H1 (cell line): ENCODE measurements around the gene SEMA3B. TPM values are rescaled to one million over a fixed set of nuclear protein-coding genes. Genes with fewer than 3 reads are reported as not detected.
A peak's percentile ranks its signal among the peaks of the same experiment; 100 is the strongest.

ENCODE experiments used
- CTCF ChIA-PET: fragments of 300-600 bp; sonication (Branson Sonifier 250); formaldehyde crosslinking; loops from one replicate; lab custom pipeline; 2021; ENCODE audit not compliant: partially characterized antibody; lab: Charles Lee
- POLR2A ChIA-PET: fragments of 300-600 bp; sonication (Branson Sonifier 250); formaldehyde crosslinking; loops from one replicate; lab custom pipeline; 2021; ENCODE audit warnings: inconsistent platforms; ENCODE audit not compliant: partially characterized antibody; lab: Charles Lee
- DNase-seq, 2 experiments: peaks; one replicate each; pipeline versions ENCODE4 v3.0.0 to v3.0.0-alpha.2; 2010 to 2022; ENCODE audit warnings: low spot score in 2 of 2, low read depth in 1 of 2, mixed read lengths in 1 of 2
- FAIRE-seq: peaks from 2 replicates; lab custom pipeline; 2011; peaks lifted over from hg19 to GRCh38; lab: Jason Lieb, UNC
- H2AFZ ChIP-seq: 2 replicates; pipeline ENCODE4 v1.8.1; 2012; ENCODE audit warnings: low read length, inconsistent platforms
- H2AK5ac ChIP-seq: 2 replicates; pipeline ENCODE4 v1.6.1; 2013; ENCODE audit warnings: low read depth, low read length
- H2BK120ac ChIP-seq: replicated peaks from 2 replicates; pipeline ENCODE3; 2013; ENCODE audit warnings: low read depth, low read length, inconsistent platforms
- H2BK12ac ChIP-seq: 2 replicates; pipeline ENCODE4 v1.6.1; 2013; ENCODE audit warnings: low read depth, low read length
- H2BK15ac ChIP-seq: 2 replicates; pipeline ENCODE4 v1.6.1; 2013; ENCODE audit warnings: low read length
- H2BK20ac ChIP-seq: 2 replicates; pipeline ENCODE4 v1.6.1; 2013; ENCODE audit warnings: low read length
- H2BK5ac ChIP-seq: 2 replicates; pipeline ENCODE4 v1.6.1; 2013; ENCODE audit warnings: low read depth, low read length
- H3K14ac ChIP-seq: 2 replicates; pipeline ENCODE4 v1.6.1; 2013; ENCODE audit warnings: inconsistent platforms; ENCODE audit not compliant: insufficient read length
- H3K18ac ChIP-seq: 2 replicates; pipeline ENCODE4 v1.6.1; 2013; ENCODE audit warnings: low read length; ENCODE audit errors: extremely low read depth
- H3K23ac ChIP-seq: 2 replicates; pipeline ENCODE4 v1.6.1; 2013; ENCODE audit warnings: inconsistent platforms; ENCODE audit not compliant: insufficient read length
- H3K23me2 ChIP-seq: 2 replicates; pipeline ENCODE4 v1.6.1; 2013; ENCODE audit warnings: low read depth, low read length
- H3K27ac ChIP-seq: 2 replicates; pipeline ENCODE4 v1.6.1; 2011; ENCODE audit warnings: low read depth, low read length, inconsistent platforms
- H3K27me3 ChIP-seq, 4 experiments: replicated peaks in 1 of 4; 1 replicate in 1 of 4; 2 replicates in 3 of 4; pipeline versions ENCODE4 v1.6.1 to v1.8.1; 2011 to 2013; ENCODE audit warnings: low read length in 3 of 4, mild to moderate bottlenecking in 3 of 4, inconsistent platforms in 2 of 4, mixed read lengths in 2 of 4, moderate library complexity in 1 of 4; ENCODE audit not compliant: control insufficient read depth in 3 of 4, insufficient read depth in 3 of 4; ENCODE audit errors: extremely low read depth in 1 of 4
- H3K36me3 ChIP-seq, 4 experiments: 2 replicates each; pipeline versions ENCODE4 v1.6.1 to v1.8.1; 2011 to 2013; ENCODE audit warnings: mild to moderate bottlenecking in 4 of 4, low read length in 3 of 4, moderate library complexity in 2 of 4, control low read depth in 1 of 4, inconsistent platforms in 1 of 4; ENCODE audit not compliant: insufficient read depth in 4 of 4, control insufficient read depth in 2 of 4
- H3K4ac ChIP-seq: replicated peaks from 2 replicates; pipeline ENCODE3; 2013; ENCODE audit warnings: low read length, low read depth, mixed read lengths, inconsistent platforms; ENCODE audit not compliant: insufficient read length
- H3K4me1 ChIP-seq, 4 experiments: replicated peaks in 1 of 4; 1 replicate in 1 of 4; 2 replicates in 3 of 4; pipeline versions ENCODE4 v1.6.1 to v1.8.1; 2011 to 2013; ENCODE audit warnings: low read length in 3 of 4, inconsistent platforms in 2 of 4, mixed read lengths in 1 of 4; ENCODE audit not compliant: insufficient read depth in 4 of 4, control insufficient read depth in 3 of 4
- H3K4me2 ChIP-seq, 2 experiments: 2 replicates each; pipeline versions ENCODE4 v1.6.1 to v1.8.1; 2011 to 2013; ENCODE audit warnings: low read depth in 2 of 2, low read length in 2 of 2, control low read depth in 1 of 2, inconsistent platforms in 1 of 2, mild to moderate bottlenecking in 1 of 2; ENCODE audit not compliant: insufficient read depth in 1 of 2
- H3K4me3 ChIP-seq, 4 experiments: fragments of 200-600, 300-600 bp in 1 of 4; sonication (generic), shearing (Covaris generic), sonication (Bioruptor Twin) in 1 of 4; 2 replicates each; pipeline versions ENCODE4 v1.5.1 to v1.8.1; 2011 to 2016; ENCODE audit warnings: low read length in 4 of 4, low read depth in 3 of 4, control low read depth in 2 of 4, inconsistent platforms in 2 of 4, mild to moderate bottlenecking in 2 of 4, mixed read lengths in 1 of 4, moderate library complexity in 1 of 4; ENCODE audit not compliant: insufficient read depth in 2 of 4; ENCODE audit errors: extremely low read depth in 1 of 4
- H3K56ac ChIP-seq: replicated peaks from 2 replicates; pipeline ENCODE3; 2013; ENCODE audit warnings: low read depth, mild to moderate bottlenecking, mixed read lengths, low read length, inconsistent platforms; ENCODE audit not compliant: insufficient read length
- H3K79me1 ChIP-seq: 2 replicates; pipeline ENCODE4 v1.6.1; 2013; ENCODE audit warnings: low read depth, low read length, control low read depth
- H3K79me2 ChIP-seq, 2 experiments: 2 replicates each; pipeline versions ENCODE4 v1.6.1 to v1.8.1; 2012 to 2013; ENCODE audit warnings: low read length in 2 of 2, mild to moderate bottlenecking in 2 of 2, inconsistent platforms in 1 of 2; ENCODE audit not compliant: insufficient read depth in 2 of 2, control insufficient read depth in 1 of 2
- H3K9ac ChIP-seq, 4 experiments: replicated peaks in 1 of 4; 1 replicate in 1 of 4; 2 replicates in 3 of 4; pipeline versions ENCODE4 v1.6.1 to v1.8.1; 2011 to 2013; ENCODE audit warnings: low read depth in 3 of 4, low read length in 3 of 4, control low read depth in 2 of 4, mild to moderate bottlenecking in 2 of 4, moderate library complexity in 2 of 4, inconsistent platforms in 1 of 4; ENCODE audit errors: extremely low read depth in 1 of 4
- H3K9me3 ChIP-seq, 2 experiments: 2 replicates each; pipeline versions ENCODE4 v1.6.1 to v1.8.1; 2012 to 2013; ENCODE audit warnings: mild to moderate bottlenecking in 2 of 2, moderate library complexity in 2 of 2, control low read depth in 1 of 2, inconsistent platforms in 1 of 2, low read depth in 1 of 2, low read length in 1 of 2, mixed read lengths in 1 of 2; ENCODE audit not compliant: insufficient read depth in 2 of 2
- H4K20me1 ChIP-seq, 2 experiments: replicated peaks in 1 of 2; 2 replicates each; pipeline versions ENCODE3 to v1.8.1; 2011 to 2013; ENCODE audit warnings: inconsistent platforms in 2 of 2, low read length in 2 of 2, mild to moderate bottlenecking in 1 of 2; ENCODE audit not compliant: insufficient read depth in 2 of 2, control insufficient read depth in 1 of 2
- H4K5ac ChIP-seq: 2 replicates; pipeline ENCODE4 v1.6.1; 2013; ENCODE audit warnings: low read length, low read depth, mixed read lengths, inconsistent platforms; ENCODE audit not compliant: insufficient read length
- H4K8ac ChIP-seq: 2 replicates; pipeline ENCODE4 v1.8.0; 2013; ENCODE audit warnings: mild to moderate bottlenecking, moderate library complexity, low read length, inconsistent platforms; ENCODE audit not compliant: insufficient read depth; ENCODE audit errors: extremely low read depth
- H4K91ac ChIP-seq: replicated peaks from 2 replicates; pipeline ENCODE3; 2013; ENCODE audit warnings: low read length, mixed read lengths, inconsistent platforms; ENCODE audit not compliant: insufficient read length
- CBX8 ChIP-seq: fragments of 300-800, 300-1000 bp; sonication (generic); IDR thresholded peaks from 2 replicates; pipeline ENCODE4 v1.7.1; 2016; ENCODE audit warnings: low read depth, low read length, borderline replicate concordance
- GTF2F1 ChIP-seq: IDR thresholded peaks from 2 replicates; pipeline ENCODE4 v1.6.1; 2012; ENCODE audit warnings: low read depth, low read length, improper control_type of control experiment, borderline replicate concordance
- KDM4A ChIP-seq: IDR thresholded peaks from one replicate; pipeline ENCODE4 v1.7.1; 2012; ENCODE audit warnings: low read depth, mild to moderate bottlenecking, moderate library complexity, low read length, inconsistent platforms; ENCODE audit not compliant: severe bottlenecking
- RAD21 ChIP-seq, 2 experiments: IDR thresholded peaks in 1 of 2; conservative IDR thresholded peaks in 1 of 2; 2 replicates each; pipeline ENCODE4 v1.6.1; 2011; ENCODE audit warnings: low read depth in 2 of 2, low read length in 2 of 2, improper control_type of control experiment in 1 of 2, inconsistent platforms in 1 of 2, mild to moderate bottlenecking in 1 of 2, moderate library complexity in 1 of 2
- TEAD4 ChIP-seq: IDR thresholded peaks from 2 replicates; pipeline ENCODE4 v1.6.1; 2012; ENCODE audit warnings: low read depth, low read length, inconsistent platforms, mixed read lengths
- YY1 ChIP-seq: IDR thresholded peaks from 2 replicates; pipeline ENCODE4 v1.6.1; 2011; ENCODE audit warnings: low read depth, mild to moderate bottlenecking, low read length
- WGBS, 2 experiments: shearing (Covaris generic) in 1 of 2; methylation state at CpG; one replicate each; pipeline versions ENCODE4 v1.1.6 to v1.1.7; 2013 to 2015; ENCODE audit warnings: low lambda C conversion rate in 2 of 2, mixed read lengths in 2 of 2, inconsistent platforms in 1 of 2, low coverage in 1 of 2, missing lambda C conversion rate in 1 of 2; ENCODE audit not compliant: insufficient replicate concordance in 2 of 2, insufficient coverage in 1 of 2, insufficient read length in 1 of 2; ENCODE audit errors: extremely low coverage in 1 of 2, missing lambda C conversion rate in 1 of 2; 5-methylcytosine and 5-hydroxymethylcytosine counted together
- polyA plus RNA-seq, 7 experiments: library from polyadenylated mRNA; depleted of rRNA in 3 of 7; stranded (reverse) in 5 of 7; unstranded in 2 of 7; fragments of >200 nt in 5 of 7; fragments of 200-250 nt in 2 of 7; gene quantifications; 1 replicate in 5 of 7; 2 replicates in 1 of 7; 4 replicates in 1 of 7; pipeline versions ENCODE4 v1.2.1 to v1.2.3, GENCODE V29; 2011 to 2013; ENCODE audit warnings: missing spikeins in 2 of 7, mixed read lengths in 2 of 7
- total RNA-seq: library from RNA; stranded (reverse); fragmentation: NEBNext Ultra II Directional; extraction: Animal tissue kit (Norgen Biotek cat#: 25700); gene quantifications from 2 replicates; pipeline ENCODE4 v1.2.1, GENCODE V29; 2021
- TF ChIP-seq, protein P1 (sequence below): IDR thresholded peaks from 2 replicates; pipeline ENCODE4 v1.6.1; 2012; ENCODE audit warnings: inconsistent platforms
- TF ChIP-seq, protein P2 (sequence below): IDR thresholded peaks from 2 replicates; pipeline ENCODE4 v1.6.1; 2012; ENCODE audit warnings: inconsistent platforms

SEMA3B gene
- total and polyA plus RNA-seq, 2 of the 8 experiments (the other 6 are each of a cell fraction or from before 2014, with no cell fraction given) = 3.0 to 4.7 TPM

DNA sequence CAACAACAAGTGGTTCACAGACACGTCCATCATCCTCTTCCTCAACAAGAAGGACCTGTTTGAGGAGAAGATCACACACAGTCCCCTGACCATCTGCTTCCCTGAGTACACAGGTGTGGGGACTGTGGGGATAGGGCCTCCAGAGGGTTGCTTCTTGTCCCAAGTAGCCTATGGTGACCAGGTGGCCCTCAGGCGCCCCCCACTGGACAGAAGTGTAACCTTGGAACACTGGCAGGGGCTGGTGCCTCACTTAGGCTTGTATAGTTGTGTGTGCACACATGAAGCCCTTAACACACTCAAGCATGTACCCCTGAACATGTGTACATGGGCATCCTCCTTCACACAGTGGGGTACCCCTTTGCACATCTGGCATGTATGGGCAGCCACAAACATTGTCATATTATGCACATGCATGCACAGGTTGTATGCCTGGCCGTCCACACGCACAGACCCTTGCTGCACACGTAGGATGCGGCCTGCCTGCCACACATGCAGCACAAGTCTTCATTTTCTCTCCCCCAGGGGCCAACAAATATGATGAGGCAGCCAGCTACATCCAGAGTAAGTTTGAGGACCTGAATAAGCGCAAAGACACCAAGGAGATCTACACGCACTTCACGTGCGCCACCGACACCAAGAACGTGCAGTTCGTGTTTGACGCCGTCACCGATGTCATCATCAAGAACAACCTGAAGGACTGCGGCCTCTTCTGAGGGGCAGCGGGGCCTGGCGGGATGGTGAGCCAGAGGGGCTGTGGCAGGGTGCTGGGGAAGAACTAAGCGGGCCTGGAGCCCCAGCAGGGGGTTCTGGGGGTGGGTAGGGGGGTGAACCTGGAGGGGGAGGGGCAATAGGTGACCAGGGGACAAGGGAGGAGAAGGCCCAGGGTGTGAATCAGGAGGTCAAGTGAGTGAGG lies 11.7 kb upstream of the SEMA3B start:
- Histone ChIP-seq H3K9me3 (no peaks in the 10 kb centered on the region), H3K23ac (no peak overlapping the region), H4K20me1 (peaks cover 2 to 14% of the 10 kb centered on the region in 2 experiments), H3K79me1 (peaks cover 6% of the 10 kb centered on the region; the same call in 1 of the 2 replicates), H3K14ac (no peak overlapping the region), H4K8ac (no peak overlapping the region), H2AK5ac (no peak overlapping the region), H3K4ac (no peak overlapping the region), H3K4me3 (no peak overlapping the region), H2BK5ac (no peak overlapping the region), H3K18ac (no peak overlapping the region), H2BK15ac (no peak overlapping the region), H2AFZ (no peak overlapping the region), H3K4me1 (peaks cover 0 to 14% (median 12%) of the 10 kb centered on the region in 4 experiments; a peak in 6 of 7 replicates), H4K5ac (no peak overlapping the region), H3K27ac (no peak overlapping the region), H3K56ac (no peak overlapping the region), H2BK12ac (no peak overlapping the region; the same call in 1 of the 2 replicates), H4K91ac (no peak overlapping the region), H3K27me3 (no peaks in the 10 kb centered on the region), H3K36me3 (peaks cover 17 to 32% (median 24%) of the 10 kb centered on the region in 4 experiments; a peak in 7 of 8 replicates), H2BK20ac (no peak overlapping the region), H3K9ac (no peak overlapping the region), H3K23me2 (no peaks in the 10 kb centered on the region), H3K79me2 (no peaks in the 10 kb centered on the region), H2BK120ac (no peak overlapping the region), H3K4me2 (no peak overlapping the region)
- POLR2A ChIA-PET = interaction anchor here (0.7 to 2.1 kb wide), 5 partner anchors 7 to 30 kb away, joined by 3 to 7 read pairs (median 3); no protein-coding TSS in a partner anchor
- peak in 1 of 2 experiments; percentile 89 for DNase-seq
- 86% methylated on average over 20 of the region's 20 CpGs; no CpG with 5 or more reads in 1 of the 2 experiments for WGBS, 2 experiments
- CTCF ChIA-PET = interaction anchor here (0.7 to 53.5 kb wide), 13 partner anchors 8 to 137 kb away, joined by 3 to 2149 read pairs (median 3); partner anchors contain the start of genes GNAI2, GNAT1, LSMEM2 and SEMA3B
- no peak for FAIRE-seq
- TF ChIP-seq, protein P1, sequence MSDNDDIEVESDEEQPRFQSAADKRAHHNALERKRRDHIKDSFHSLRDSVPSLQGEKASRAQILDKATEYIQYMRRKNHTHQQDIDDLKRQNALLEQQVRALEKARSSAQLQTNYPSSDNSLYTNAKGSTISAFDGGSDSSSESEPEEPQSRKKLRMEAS = peak; percentile 12; the same call in 1 of the 2 replicates
- no peak for TF ChIP-seq TEAD4
- no peak for TF ChIP-seq CBX8
- TF ChIP-seq KDM4A = no peak
- TF ChIP-seq GTF2F1 = no peak
- no peak for TF ChIP-seq YY1
- TF ChIP-seq, protein P2, sequence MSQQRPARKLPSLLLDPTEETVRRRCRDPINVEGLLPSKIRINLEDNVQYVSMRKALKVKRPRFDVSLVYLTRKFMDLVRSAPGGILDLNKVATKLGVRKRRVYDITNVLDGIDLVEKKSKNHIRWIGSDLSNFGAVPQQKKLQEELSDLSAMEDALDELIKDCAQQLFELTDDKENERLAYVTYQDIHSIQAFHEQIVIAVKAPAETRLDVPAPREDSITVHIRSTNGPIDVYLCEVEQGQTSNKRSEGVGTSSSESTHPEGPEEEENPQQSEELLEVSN = no peak
- peak; percentile 68 to 82 for TF ChIP-seq RAD21 (IDR thresholded peaks at IDR 0.05 in 1 of 2, conservative IDR thresholded peaks at IDR 0.05 in 1 of 2; ENCODE audit: low read depth in 2 of 2, low read length in 2 of 2)
